GM18519 (cell line): ENCODE measurements around the gene EFHD1.
"Not testable (repeated sequence)": the region's sequence is repeated elsewhere in the genome, so short reads cannot be mapped to it uniquely, and the experiment has no call there.

Experiments
- ATAC-seq: cut with Tn5 transposase; IDR thresholded peaks from one replicate; pipeline ENCODE4 v1.9.1; 2021; ENCODE audit warnings: mild to moderate bottlenecking, moderate library complexity; ENCODE audit not compliant: unreplicated experiment, low FRiP score

Gene EFHD1

DNA sequence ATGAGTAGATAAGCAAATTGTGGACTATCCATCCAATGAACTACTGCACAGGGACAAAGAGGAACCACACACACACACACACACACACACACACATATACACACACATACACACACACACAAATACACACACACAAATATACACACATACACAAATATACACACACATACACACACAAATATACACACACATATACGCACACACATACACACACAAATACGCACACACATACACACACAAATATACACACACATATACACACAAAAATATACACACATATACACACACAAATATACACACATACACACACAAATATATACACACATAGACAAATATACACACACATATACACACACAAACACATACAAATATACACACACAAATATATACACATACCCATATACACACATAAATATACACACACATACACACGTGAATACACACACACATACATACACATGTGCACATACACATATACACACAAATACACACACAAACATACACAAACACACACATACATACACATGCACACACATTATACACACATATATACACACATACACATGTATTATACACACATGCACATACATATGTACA is 19.8 kb upstream of the EFHD1 start:
- no peak for ATAC-seq

DNA sequence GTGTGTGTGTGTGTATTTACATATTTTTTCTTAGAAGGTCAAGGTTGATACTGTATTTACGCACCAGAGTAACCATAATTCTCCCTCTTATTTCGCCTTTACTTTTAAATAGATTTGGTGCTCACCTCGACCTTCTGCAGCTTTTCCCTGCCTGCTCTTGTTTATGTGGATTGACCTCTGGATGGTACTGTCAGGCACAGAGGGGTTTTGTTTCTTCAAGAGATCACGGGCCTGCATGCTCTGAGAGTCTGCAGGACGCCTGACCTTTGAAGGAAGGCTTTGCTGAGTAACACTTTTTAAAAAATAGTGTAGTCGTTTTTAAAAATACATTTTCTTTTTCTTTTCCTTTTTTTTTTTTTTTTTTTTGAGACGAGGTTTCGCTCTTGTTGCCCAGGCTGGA is 18.1 kb upstream of the EFHD1 start:
- ATAC-seq: no peak

GRCh38 chr2:232621186-232621585 is 12.2 kb upstream of the EFHD1 start:
- ATAC-seq: no peak

- no peak for ATAC-seq
These were observed 10.8 kb upstream of the EFHD1 start for GRCh38 chr2:232622563-232622962.

- ATAC-seq: no peak
These were observed 9.3 kb upstream of the EFHD1 start for GRCh38 chr2:232623768-232624765.

DNA sequence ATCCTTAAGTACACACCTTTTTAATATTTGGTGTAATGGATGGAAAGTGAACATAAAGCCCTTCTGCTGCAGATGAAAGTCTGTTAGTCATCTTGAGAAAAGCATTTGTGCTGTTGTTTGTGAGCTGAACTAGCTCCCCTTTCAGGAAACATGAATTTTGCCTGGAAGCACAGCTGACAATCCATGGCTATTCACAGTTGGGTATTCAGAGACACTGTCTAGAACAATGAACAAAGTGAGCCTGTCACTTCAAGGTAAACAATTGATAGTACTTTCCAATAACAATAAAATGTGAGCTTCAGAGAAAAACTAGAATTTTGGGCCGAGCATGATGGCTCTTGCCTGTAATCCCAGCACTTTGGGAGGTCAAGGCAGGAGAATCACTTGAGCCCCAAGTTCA is 6.8 kb upstream of the EFHD1 start:
- no peak for ATAC-seq

DNA sequence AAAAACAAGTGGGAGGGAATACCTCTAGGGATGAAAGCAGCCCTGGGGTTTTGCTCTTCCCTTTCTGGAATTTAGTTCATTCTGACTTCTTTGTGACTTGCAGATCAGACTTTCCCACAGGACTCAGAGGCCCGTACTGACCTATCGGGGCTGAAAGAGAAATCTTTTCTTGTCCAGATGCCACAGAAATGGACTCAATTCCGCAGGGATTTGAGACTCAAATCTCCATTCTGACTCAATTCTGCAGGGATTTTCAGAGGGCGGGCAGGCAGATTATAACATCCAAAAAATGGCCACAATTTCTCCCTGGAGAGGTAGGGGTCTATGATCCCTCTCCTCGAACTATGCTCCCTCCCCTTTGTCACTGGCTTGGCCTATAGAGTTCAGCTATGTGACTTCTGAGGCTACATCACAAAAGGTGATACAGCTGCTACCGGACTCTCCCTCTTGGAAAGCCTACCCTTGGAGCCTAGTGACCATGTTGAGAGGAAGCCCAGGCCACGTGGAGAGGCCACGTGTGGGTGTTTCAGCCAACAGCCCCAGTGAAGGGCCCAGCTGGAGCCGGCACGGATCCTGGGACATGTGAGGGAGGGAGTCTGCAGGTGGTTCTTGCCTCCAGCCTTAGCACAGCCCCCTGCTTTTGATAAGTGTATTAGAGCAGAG is 4.8 kb upstream of the EFHD1 start:
- ATAC-seq: no peak

DNA sequence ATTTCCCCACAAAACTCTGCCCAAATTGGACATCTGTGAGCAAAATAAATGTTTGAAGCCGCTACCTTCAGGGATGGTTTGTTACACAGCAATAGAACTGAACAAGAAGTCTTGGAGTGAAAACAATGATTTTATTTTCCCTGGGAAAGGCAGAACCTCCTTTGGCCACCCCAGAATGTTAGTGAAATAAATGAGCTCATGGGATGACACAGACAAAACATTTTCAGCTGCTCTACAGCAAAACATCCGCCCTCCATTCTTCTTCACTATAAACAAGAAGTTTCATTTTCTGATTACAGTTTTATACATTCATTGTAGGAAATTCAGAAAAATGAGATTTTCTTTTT is 4.3 kb upstream of the EFHD1 start:
- no peak for ATAC-seq

GRCh38 chr2:232632229-232632903 is 1.0 kb upstream of the EFHD1 start:
- no peak for ATAC-seq

DNA sequence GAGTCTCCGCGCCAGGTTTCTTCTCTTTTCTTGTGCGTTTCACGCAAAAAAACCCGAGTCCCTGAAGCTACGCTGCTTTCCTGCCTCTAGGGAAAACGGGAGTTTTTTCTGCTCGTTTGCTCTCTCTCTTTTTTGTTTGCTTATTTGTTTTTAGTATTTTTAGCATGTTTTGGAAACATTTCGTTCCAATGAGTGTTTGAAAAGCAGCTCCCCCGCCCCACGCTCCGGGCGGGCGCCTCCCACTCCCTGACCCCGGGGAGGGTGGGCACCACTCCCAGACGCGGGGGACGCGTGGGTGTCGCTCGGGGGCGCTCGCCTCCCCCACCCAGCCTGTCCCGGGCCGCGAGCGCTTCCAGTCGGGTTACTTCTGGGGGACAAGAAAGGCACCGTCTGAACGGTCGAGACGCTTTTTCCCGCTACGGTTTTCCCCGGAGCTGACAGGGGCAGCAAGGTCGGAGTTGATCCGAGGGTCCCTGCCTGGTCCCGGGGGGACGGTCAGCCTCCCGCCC is 446 bp upstream of the EFHD1 start:
- no peak for ATAC-seq

GRCh38 chr2:232634206-232635150 is 1.1 kb downstream of the EFHD1 start:
- ATAC-seq: no peak

- not testable (repeated sequence) for ATAC-seq
These were observed 2.0 kb downstream of the EFHD1 start for GRCh38 chr2:232635376-232635775.

DNA sequence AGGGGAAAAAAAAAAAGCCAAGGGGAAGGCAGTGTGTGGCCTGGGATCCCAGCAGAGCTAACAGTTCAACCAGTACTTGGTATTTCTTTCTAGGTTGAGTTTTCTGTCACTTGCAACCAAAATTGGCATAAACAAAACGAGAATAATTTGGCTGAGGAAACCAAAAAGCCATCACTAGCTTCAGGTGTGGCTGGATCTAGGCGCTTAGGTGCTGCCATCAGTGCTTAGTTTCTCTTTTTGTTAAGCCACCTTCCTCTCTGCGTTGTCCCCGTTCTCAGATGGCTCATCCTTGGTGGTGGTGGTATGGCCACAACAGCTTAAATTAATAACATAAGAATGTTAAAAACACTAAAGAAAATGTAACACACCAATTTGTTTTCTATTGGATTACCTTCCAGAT is 2.4 kb downstream of the EFHD1 start:
- ATAC-seq: no peak

DNA sequence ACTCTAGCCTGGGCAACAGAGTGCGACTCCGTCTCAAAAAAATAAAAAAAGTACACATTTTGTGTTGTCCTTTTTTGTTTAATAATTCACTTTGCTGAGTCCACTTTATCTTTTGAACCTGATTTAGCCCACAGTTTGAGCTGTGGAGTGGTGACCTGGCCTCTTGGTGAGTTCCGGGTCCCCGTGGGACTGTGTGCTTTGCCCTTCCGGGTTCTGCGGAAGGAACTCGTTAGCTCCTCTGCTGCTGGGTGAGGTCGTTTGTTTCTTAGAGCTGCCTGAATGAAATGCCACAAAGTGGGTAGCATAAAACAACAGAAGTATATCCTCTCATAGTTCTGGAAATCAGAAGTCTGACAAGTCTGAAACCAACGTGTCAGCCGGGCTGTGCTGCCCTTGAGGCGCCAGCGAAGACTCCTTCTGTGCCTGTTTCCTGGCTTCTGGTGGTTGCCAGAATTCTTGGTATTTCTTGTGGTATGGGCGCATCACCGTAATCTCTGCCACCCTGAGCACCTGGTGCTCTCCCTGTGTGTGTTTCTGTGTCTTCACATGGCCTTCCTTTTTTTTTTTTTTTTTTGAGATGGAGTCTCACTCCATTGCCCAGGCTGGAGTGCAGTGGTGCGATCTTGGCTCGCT is 3.5 kb downstream of the EFHD1 start:
- no peak for ATAC-seq

GRCh38 chr2:232637866-232638583 is 4.6 kb downstream of the EFHD1 start:
- ATAC-seq: no peak

GRCh38 chr2:232641153-232641848 is 7.9 kb downstream of the EFHD1 start:
- no peak for ATAC-seq

DNA sequence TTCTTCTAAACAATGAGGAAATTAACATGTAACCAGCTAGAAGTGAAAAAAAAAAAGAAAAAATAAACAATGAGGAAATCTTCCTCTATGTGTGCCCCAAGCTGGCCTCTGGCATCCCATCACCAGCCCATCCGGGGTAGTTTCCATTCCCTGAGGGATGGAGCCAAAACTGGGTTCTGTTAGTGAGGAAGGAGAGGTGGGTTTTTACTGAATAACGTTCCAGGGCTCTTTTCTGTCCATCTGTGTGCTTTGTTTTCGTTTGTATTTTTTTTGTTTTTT is 9.7 kb downstream of the EFHD1 start:
- no peak for ATAC-seq

- ATAC-seq: no peak
These were observed 10.5 kb downstream of the EFHD1 start for GRCh38 chr2:232643813-232644347.
